Caco-2 (cell line): ENCODE data around the gene ZKSCAN7. TPM values are rescaled to one million over a fixed set of nuclear protein-coding genes. Genes with fewer than 3 reads are reported as not detected.

Experiments used
- BruUV-seq: library from RNA; stranded (reverse); fragments of 400-500 nt; replicated peaks from 2 replicates; lab custom pipeline; 2021; lab: Mats Ljungman, UMichigan
- CTCF ChIA-PET: fragments of 300-600 bp; sonication (Branson Sonifier 250); formaldehyde crosslinking; loops from one replicate; lab custom pipeline; 2022; ENCODE audit warnings: antibody characterized with exemption; lab: Charles Lee
- POLR2A ChIA-PET: fragments of 300-600 bp; sonication (Branson Sonifier 250); formaldehyde crosslinking; loops from one replicate; lab custom pipeline; 2022; ENCODE audit warnings: antibody characterized with exemption; lab: Charles Lee
- DNase-seq, 2 experiments: peaks; one replicate each; pipeline versions ENCODE4 v3.0.0 to v3.0.0-alpha.2; 2020 to 2022
- H3K27me3 ChIP-seq: replicated peaks from 2 replicates; pipeline ENCODE4 v1.6.0; 2011; ENCODE audit warnings: low read length; ENCODE audit not compliant: control insufficient read depth, insufficient read depth
- H3K36me3 ChIP-seq: 2 replicates; pipeline ENCODE4 v1.5.1; 2011; ENCODE audit warnings: low read length; ENCODE audit not compliant: control insufficient read depth, insufficient read depth
- H3K4me1 ChIP-seq: fragments of 250-450 bp; sonication (Bioruptor Pico); 2 replicates; pipeline ENCODE4 v1.5.1; 2020; ENCODE audit warnings: mild to moderate bottlenecking
- H3K4me3 ChIP-seq: 2 replicates; pipeline ENCODE4 v1.5.1; 2011; ENCODE audit warnings: low read depth, mild to moderate bottlenecking, control low read depth, low read length
- H3K9me3 ChIP-seq: fragments of 250-450 bp; sonication (Bioruptor Pico); 2 replicates; pipeline ENCODE4 v1.5.1; 2020; ENCODE audit warnings: mild to moderate bottlenecking, moderate library complexity
- H3K27ac Mint-ChIP-seq: one replicate; pipeline ENCODE4 v1.8.0; 2022; ENCODE audit warnings: mixed read lengths; ENCODE audit not compliant: unreplicated experiment
- H3K27me3 Mint-ChIP-seq: one replicate; pipeline ENCODE4 v1.8.0; 2022; ENCODE audit warnings: mixed read lengths; ENCODE audit not compliant: insufficient read depth, unreplicated experiment
- H3K36me3 Mint-ChIP-seq: one replicate; pipeline ENCODE4 v1.8.0; 2022; ENCODE audit warnings: mild to moderate bottlenecking, mixed read lengths; ENCODE audit not compliant: insufficient read depth, unreplicated experiment
- H3K4me1 Mint-ChIP-seq: one replicate; pipeline ENCODE4 v1.8.0; 2022; ENCODE audit warnings: low read depth, mixed read lengths; ENCODE audit not compliant: unreplicated experiment
- H3K4me3 Mint-ChIP-seq: one replicate; pipeline ENCODE4 v1.8.0; 2022; ENCODE audit warnings: mild to moderate bottlenecking, moderate library complexity, mixed read lengths; ENCODE audit not compliant: unreplicated experiment
- H3K9me3 Mint-ChIP-seq: one replicate; pipeline ENCODE4 v1.8.0; 2022; ENCODE audit warnings: mixed read lengths; ENCODE audit not compliant: unreplicated experiment
- intact Hi-C: fragments of 100-400 bp; cut with micrococcal nuclease; formaldehyde crosslinking; loops from one replicate; pipeline ENCODE4 v1.10.0; 2022; ENCODE audit not compliant: unreplicated experiment
- total RNA-seq: library from RNA; stranded (reverse); gene quantifications from 2 replicates; pipeline ENCODE4 v1.2.3, GENCODE V29; 2022
- TF ChIP-seq, protein P1 (sequence below), 2 experiments: fragments of 200-600 bp in 1 of 2; IDR thresholded peaks; 1 replicate in 1 of 2; 2 replicates in 1 of 2; pipeline versions ENCODE4 v1.5.1 to v1.8.0; 2011 to 2022; ENCODE audit warnings: antibody characterized with exemption in 1 of 2, control low read depth in 1 of 2, inconsistent platforms in 1 of 2, low read depth in 1 of 2, low read length in 1 of 2, mild to moderate bottlenecking in 1 of 2, moderate library complexity in 1 of 2; ENCODE audit not compliant: insufficient read depth in 1 of 2, severe bottlenecking in 1 of 2, unreplicated experiment in 1 of 2

The ZKSCAN7 gene
- total RNA-seq, 1 experiment from 2014 or later, result not detected

DNA sequence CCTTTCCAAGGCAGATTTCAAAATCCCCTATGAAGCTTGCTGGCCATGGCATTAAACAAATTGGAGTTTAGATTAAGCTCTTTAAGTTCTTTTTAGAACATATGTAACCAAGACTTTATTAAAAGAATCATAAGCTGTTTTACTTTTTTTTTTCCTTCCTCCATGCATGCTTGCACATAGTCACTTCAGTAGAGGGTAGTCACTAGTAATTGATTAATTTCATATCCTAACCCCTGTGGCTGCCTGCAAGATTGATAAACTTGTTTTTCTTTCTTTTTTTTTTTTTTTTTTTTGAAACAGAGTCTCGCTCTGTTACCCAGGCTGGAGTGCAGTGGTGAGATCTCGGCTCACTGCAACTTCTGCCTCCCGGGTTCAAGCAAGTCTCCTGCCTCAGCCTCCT, 33.3 kb upstream of the ZKSCAN7 start:
- POLR2A ChIA-PET, result interaction anchor here (1.2 kb wide), 1 partner anchor 11 kb away, joined by 3 read pairs; no protein-coding TSS in a partner anchor
- no peak overlapping the region for H3K4me3 Mint-ChIP-seq
- TF ChIP-seq, protein P1, sequence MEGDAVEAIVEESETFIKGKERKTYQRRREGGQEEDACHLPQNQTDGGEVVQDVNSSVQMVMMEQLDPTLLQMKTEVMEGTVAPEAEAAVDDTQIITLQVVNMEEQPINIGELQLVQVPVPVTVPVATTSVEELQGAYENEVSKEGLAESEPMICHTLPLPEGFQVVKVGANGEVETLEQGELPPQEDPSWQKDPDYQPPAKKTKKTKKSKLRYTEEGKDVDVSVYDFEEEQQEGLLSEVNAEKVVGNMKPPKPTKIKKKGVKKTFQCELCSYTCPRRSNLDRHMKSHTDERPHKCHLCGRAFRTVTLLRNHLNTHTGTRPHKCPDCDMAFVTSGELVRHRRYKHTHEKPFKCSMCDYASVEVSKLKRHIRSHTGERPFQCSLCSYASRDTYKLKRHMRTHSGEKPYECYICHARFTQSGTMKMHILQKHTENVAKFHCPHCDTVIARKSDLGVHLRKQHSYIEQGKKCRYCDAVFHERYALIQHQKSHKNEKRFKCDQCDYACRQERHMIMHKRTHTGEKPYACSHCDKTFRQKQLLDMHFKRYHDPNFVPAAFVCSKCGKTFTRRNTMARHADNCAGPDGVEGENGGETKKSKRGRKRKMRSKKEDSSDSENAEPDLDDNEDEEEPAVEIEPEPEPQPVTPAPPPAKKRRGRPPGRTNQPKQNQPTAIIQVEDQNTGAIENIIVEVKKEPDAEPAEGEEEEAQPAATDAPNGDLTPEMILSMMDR (IDR thresholded peaks at IDR 0.05; ENCODE audit: insufficient read depth in 1 of 2, low read depth in 1 of 2, low read length in 1 of 2, severe bottlenecking in 1 of 2, unreplicated experiment in 1 of 2), result no peak
- Histone ChIP-seq H3K36me3 (no peaks in the 10 kb centered on the region), H3K27me3 (no peaks in the 10 kb centered on the region), H3K4me1 (no peaks in the 10 kb centered on the region), H3K9me3 (no peaks in the 10 kb centered on the region), H3K4me3 (no peak overlapping the region)
- DNase-seq, result no peak
- H3K9me3 Mint-ChIP-seq, result no peaks in the 10 kb centered on the region
- BruUV-seq, result no TSS peak
- peaks cover 6% of the 10 kb centered on the region for H3K27me3 Mint-ChIP-seq
- CTCF ChIA-PET, result interaction anchor here (0.7 kb wide), 1 partner anchor 387 kb away, joined by 7 read pairs; no protein-coding TSS in a partner anchor
- H3K27ac Mint-ChIP-seq, result no peak overlapping the region
- H3K4me1 Mint-ChIP-seq, result no peaks in the 10 kb centered on the region
- intact Hi-C loops, result no loop called here
- H3K36me3 Mint-ChIP-seq, result no peaks in the 10 kb centered on the region

DNA sequence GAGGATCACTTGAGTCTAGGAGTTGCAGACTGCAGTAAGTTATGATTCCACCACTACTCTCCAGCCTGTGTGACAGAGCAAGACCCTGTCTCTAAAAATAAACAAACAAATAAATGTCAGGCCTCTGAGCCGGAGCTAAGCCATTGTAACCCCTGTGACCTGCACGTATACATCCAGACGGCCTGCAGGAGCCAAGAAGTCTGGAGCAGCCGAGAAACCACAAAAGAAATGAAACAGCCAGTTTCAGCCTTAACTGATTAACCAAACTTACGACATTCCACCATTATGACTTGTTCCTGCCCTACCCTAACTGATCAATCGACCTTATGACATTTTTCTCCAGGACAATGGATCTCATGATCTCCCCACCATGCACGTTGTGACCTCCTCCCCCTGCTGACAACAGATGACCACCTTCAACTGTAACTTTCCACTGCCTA, 32.5 kb upstream of the ZKSCAN7 start:
- H3K4me3 ChIP-seq, result no peak overlapping the region
- intact Hi-C loops, result no loop called here
- no peaks in the 10 kb centered on the region for H3K9me3 Mint-ChIP-seq
- H3K36me3 ChIP-seq, result no peaks in the 10 kb centered on the region
- no TSS peak for BruUV-seq
- no peak overlapping the region for H3K4me3 Mint-ChIP-seq
- TF ChIP-seq, protein P1 (IDR thresholded peaks at IDR 0.05; ENCODE audit: insufficient read depth in 1 of 2, low read depth in 1 of 2, low read length in 1 of 2, severe bottlenecking in 1 of 2, unreplicated experiment in 1 of 2), result no peak
- no peaks in the 10 kb centered on the region for H3K4me1 ChIP-seq
- H3K4me1 Mint-ChIP-seq, result no peaks in the 10 kb centered on the region
- H3K9me3 ChIP-seq, result no peaks in the 10 kb centered on the region
- no peaks in the 10 kb centered on the region for H3K36me3 Mint-ChIP-seq
- POLR2A ChIA-PET, result interaction anchor here (1.2 kb wide), 1 partner anchor 12 kb away, joined by 3 read pairs; no protein-coding TSS in a partner anchor
- CTCF ChIA-PET, result no interaction called here
- H3K27me3 ChIP-seq, result no peaks in the 10 kb centered on the region
- no peak overlapping the region for H3K27ac Mint-ChIP-seq
- no peak for DNase-seq
- H3K27me3 Mint-ChIP-seq, result peaks cover 6% of the 10 kb centered on the region

DNA sequence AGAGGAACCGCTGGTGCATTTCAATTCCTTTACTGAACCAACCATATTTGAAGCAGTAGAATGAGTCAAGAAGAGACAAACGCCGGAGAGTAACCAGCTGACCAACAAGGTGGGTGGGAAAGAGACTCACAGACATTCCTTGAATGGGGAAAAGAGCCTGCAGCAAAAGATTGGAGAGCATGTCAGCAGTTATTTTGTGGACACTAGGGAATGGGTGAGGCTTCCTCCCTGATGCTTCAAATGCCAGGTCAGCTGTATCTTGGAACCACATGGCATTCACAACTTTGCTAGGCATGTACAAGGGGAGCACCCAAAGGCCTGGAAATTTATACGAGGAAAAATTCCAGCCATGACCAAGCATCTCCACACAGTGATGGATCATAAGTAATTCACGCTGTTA, 29.9 kb upstream of the ZKSCAN7 start:
- no peaks in the 10 kb centered on the region for H3K36me3 ChIP-seq
- intact Hi-C loops, result no loop called here
- POLR2A ChIA-PET, result no interaction called here
- no peaks in the 10 kb centered on the region for H3K4me1 Mint-ChIP-seq
- no peaks in the 10 kb centered on the region for H3K9me3 Mint-ChIP-seq
- CTCF ChIA-PET, result no interaction called here
- H3K27me3 Mint-ChIP-seq, result peaks cover 6% of the 10 kb centered on the region
- H3K27ac Mint-ChIP-seq, result no peak overlapping the region
- no peak for DNase-seq
- TF ChIP-seq, protein P1 (IDR thresholded peaks at IDR 0.05; ENCODE audit: insufficient read depth in 1 of 2, low read depth in 1 of 2, low read length in 1 of 2, severe bottlenecking in 1 of 2, unreplicated experiment in 1 of 2), result no peak
- no TSS peak for BruUV-seq
- H3K9me3 ChIP-seq, result no peaks in the 10 kb centered on the region
- no peak overlapping the region for H3K4me3 Mint-ChIP-seq
- H3K4me1 ChIP-seq, result no peaks in the 10 kb centered on the region
- H3K4me3 ChIP-seq, result no peak overlapping the region
- no peaks in the 10 kb centered on the region for H3K36me3 Mint-ChIP-seq
- H3K27me3 ChIP-seq, result no peaks in the 10 kb centered on the region
